Muscle of leg (tissue), 11 donors: ENCODE data around the gene DBH. TPM values are rescaled to one million over a fixed set of nuclear protein-coding genes. Genes with fewer than 3 reads are reported as not detected.

Source experiments
- DNase-seq: peaks from one replicate; pipeline ENCODE4 v3.0.0; 2013
- H3K27ac ChIP-seq: one replicate; pipeline ENCODE4 v1.5.1; 2013; ENCODE audit warnings: mild to moderate bottlenecking, low read length, control low read depth
- H3K27me3 ChIP-seq: one replicate; pipeline ENCODE4 v1.6.1; 2013; ENCODE audit warnings: low read length; ENCODE audit not compliant: control insufficient read depth, insufficient read depth
- H3K36me3 ChIP-seq: one replicate; pipeline ENCODE4 v1.6.1; 2013; ENCODE audit warnings: low read length; ENCODE audit not compliant: control insufficient read depth, insufficient read depth
- H3K4me1 ChIP-seq: one replicate; pipeline ENCODE4 v1.6.1; 2013; ENCODE audit warnings: low read length; ENCODE audit not compliant: control insufficient read depth, insufficient read depth
- H3K4me3 ChIP-seq: one replicate; pipeline ENCODE4 v1.5.1; 2013; ENCODE audit warnings: low read length, control low read depth
- H3K9me3 ChIP-seq: replicated peaks from 2 replicates; pipeline ENCODE4 v1.6.1; 2013; ENCODE audit warnings: low read depth, low read length; ENCODE audit not compliant: control insufficient read depth
- WGBS: methylation state at CpG from one replicate; pipeline ENCODE4 v1.1.5; 2013; ENCODE audit warnings: missing lambda C conversion rate; ENCODE audit not compliant: insufficient coverage; 5-methylcytosine and 5-hydroxymethylcytosine counted together
- polyA plus RNA-seq, 8 donors: library from polyadenylated mRNA; unstranded; fragments of 120-200 nt; gene quantifications; one replicate each; pipeline versions ENCODE4 v1.2.1 to v1.2.3, GENCODE V29; 2013; ENCODE audit warnings: inconsistent platforms in 1 of 8, low replicate concordance in 1 of 8; ENCODE audit not compliant: insufficient read length in 8 of 8, insufficient read depth in 1 of 8
- total RNA-seq: library from RNA; stranded (reverse); fragments of 120-200 nt; gene quantifications from one replicate; pipeline ENCODE4 v1.2.4, GENCODE V29; 2013

Gene DBH
- total and polyA plus RNA-seq, 9 donors: 0.48 to 0.87 (median 0.64) TPM; not detected in 1

DNA sequence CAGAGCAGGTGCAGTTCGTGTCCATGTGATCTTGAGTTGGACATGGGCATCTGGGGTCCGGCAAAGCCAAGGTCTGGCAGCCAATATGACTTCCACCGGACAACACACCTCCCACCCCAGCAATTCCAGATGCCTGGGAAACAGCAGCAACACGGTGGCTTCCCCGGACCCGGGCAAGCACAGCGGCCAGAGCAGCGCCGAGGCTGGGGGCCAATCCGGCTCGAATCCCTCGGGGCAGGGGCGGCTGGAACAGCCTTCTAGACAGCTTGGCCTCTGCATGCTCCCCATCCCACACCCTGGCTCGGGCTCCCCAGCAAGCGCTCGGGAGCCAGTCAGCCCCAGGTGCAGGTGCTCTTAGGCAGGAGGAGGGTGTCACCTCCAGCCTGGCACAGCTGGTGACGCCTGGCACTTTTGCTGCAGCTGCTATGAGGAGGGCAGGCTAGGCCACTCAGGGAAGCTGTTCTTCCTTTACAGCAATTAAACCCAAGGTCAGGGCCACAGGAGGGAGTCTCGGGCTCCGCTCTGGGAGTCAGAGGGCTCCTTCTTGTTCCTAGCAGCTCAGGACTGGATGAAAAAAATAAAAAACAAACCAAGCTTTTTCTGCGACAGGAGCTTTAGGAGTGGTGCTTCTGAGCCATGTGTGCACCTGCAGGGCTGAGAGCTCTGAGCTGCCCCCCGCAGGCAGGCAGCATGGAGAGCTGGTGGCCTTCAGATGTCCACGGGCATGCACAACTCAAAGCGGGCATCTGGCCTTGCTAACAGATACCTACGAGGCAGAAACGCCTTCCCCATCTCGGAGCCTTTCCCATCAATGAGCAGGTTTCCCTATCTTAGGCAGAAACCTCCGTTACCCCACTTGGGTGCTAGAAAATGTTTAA, 28.2 kb downstream of the DBH start:
- Histone ChIP-seq H3K27ac (no peak overlapping the region), H3K9me3 (no peaks in the 10 kb centered on the region), H3K4me1 (peaks cover 21% of the 10 kb centered on the region), H3K4me3 (no peak overlapping the region), H3K27me3 (peaks cover 6% of the 10 kb centered on the region), H3K36me3 (no peaks in the 10 kb centered on the region)
- 66% methylated on average over 14 of the region's 27 CpGs for WGBS
- DNase-seq: no peak

DNA sequence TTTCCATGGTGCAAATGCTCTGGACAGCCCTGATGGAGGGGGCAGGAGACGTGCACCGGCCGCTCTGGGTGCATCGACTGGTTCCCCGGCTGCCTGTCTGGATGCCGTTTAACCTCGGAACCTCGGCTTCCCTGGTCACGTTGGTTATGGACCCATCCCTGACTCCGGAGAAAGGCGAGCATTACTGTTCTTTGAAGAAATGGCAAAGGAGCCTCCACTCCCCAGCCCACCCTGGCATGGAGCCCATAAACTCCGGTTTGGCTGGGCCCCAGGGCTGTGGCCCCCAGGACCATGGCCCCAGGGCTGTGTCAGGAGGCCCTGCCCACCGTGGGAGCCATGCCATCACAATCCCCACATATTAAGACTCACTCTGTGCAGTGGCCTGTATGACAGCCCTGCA, 28.9 kb downstream of the DBH start:
- Histone ChIP-seq H3K4me1 (peaks cover 18% of the 10 kb centered on the region), H3K4me3 (no peak overlapping the region), H3K27ac (no peak overlapping the region), H3K36me3 (peaks cover 4% of the 10 kb centered on the region), H3K27me3 (no peaks in the 10 kb centered on the region), H3K9me3 (no peaks in the 10 kb centered on the region)
- WGBS: 92% methylated on average over 10 of the region's 13 CpGs
- no peak for DNase-seq

DNA sequence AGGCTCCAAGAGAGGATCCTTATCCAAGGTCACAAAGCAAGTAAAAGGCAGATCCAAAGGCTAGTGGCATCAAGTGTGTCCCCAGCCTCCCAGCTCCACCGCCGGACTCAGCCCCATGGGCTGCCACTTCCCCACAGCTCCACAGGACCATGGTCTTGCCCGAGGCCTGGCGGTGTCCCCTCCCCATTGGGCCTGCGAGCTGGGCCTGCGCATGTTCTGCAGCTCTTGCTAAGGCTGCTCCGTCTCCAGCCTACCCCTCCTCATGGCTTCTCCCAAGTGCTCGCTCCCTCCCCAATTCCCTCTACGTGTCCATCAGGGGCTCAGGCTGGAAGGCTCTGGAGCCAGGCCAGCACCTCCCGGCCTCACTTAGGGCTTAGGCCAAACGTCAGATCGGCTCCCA, 29.4 kb downstream of the DBH start:
- no peak for DNase-seq
- WGBS: 76% methylated on average over 9 of the region's 12 CpGs
- H3K27me3 ChIP-seq: no peaks in the 10 kb centered on the region

DNA sequence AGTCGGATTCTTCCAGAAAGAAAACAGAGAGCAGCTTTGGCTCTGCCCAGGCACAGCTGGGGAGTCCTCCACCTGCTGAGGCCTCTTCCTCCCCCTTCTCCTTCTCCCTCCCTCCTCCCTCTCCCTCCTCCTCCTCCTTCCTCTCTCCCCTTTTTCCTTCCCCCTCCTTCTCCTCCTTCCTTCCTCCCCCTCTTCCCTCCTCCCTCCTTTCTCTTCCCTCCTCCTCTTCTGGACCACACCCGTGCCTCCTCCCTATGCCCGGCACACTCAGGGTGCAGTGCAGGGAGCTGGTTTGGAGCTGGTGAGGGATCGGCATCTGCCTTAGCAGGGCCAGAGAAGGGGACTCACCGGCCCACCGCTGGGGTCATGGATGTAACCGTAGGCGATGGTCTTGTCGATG, 30.2 kb downstream of the DBH start:
- Histone ChIP-seq H3K36me3 (peaks cover 4% of the 10 kb centered on the region), H3K4me1 (peaks cover 18% of the 10 kb centered on the region), H3K27ac (no peak overlapping the region), H3K9me3 (no peaks in the 10 kb centered on the region), H3K4me3 (no peak overlapping the region), H3K27me3 (no peaks in the 10 kb centered on the region)
- DNase-seq: no peak
- WGBS: 77% methylated on average over 7 of the region's 9 CpGs

More for the DNA sequence above, 29.4 kb downstream of the DBH start:
- H3K4me1 ChIP-seq: peaks cover 18% of the 10 kb centered on the region
- H3K27ac ChIP-seq: no peak overlapping the region
- H3K36me3 ChIP-seq: peaks cover 4% of the 10 kb centered on the region
- H3K4me3 ChIP-seq: no peak overlapping the region
- no peaks in the 10 kb centered on the region for H3K9me3 ChIP-seq

DNA sequence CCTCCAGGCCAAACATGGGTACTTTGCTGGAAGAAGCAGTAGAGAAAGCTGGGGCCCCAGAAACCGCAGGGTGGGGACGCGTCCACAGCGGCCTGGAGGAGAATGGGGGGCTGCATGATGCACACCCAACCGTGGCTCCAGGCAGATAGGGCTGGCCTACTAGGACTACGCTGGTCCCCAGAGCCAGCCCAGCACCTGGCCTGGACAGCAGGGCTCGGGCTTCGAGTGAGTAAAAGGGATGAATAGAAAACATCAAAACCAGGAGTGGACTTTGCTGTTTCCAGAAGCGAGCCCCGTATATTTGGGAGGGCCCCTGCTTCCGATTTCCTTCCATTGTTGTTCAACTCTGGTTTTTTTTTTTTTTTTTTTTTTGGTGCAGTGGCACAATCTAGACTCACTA, 30.7 kb downstream of the DBH start:
- Histone ChIP-seq H3K4me3 (no peak overlapping the region), H3K4me1 (peaks cover 18% of the 10 kb centered on the region), H3K36me3 (peaks cover 4% of the 10 kb centered on the region), H3K27ac (no peak overlapping the region), H3K27me3 (no peaks in the 10 kb centered on the region), H3K9me3 (no peaks in the 10 kb centered on the region)
- no peak for DNase-seq
- 43% methylated on average over 8 of the region's 11 CpGs for WGBS

DNA sequence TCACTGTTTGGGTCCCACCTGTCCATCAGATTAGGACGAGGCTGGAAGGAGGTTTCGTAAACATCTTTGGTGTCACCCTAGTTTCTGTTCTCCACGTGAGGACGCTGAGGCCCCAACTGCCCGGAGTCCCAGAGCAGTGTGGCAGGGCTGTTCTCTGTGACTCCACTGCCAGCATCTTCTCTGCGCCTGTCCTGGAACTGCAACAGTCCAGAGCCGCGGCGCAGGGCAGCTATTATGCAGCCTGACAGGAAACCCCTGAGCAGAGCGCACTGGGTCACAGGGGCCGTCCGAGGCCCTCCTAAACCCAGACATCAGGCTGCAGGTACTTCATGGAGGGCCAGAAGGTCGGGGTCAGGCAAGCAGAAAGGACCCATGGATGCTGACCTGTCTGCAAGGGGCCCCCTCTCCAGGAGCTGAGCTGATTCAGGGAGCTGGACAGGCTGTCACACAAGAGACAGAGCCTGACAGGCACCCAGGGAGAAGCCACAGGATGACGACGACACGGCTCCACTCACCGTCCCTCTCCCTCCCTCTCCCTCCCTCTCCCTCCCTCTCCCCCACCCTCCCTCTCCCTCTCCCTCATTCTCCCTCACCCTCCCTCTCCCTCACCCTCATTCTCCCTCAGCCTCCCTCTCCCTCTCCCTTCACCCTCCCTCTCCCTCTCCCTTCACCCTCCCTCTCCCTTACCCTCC, 31.7 kb downstream of the DBH start:
- Histone ChIP-seq H3K9me3 (no peaks in the 10 kb centered on the region), H3K27me3 (no peaks in the 10 kb centered on the region), H3K4me3 (no peak overlapping the region), H3K27ac (no peak overlapping the region), H3K36me3 (peaks cover 8% of the 10 kb centered on the region), H3K4me1 (peaks cover 15% of the 10 kb centered on the region)
- no peak for DNase-seq
- 52% methylated on average over 9 of the region's 17 CpGs for WGBS

DNA sequence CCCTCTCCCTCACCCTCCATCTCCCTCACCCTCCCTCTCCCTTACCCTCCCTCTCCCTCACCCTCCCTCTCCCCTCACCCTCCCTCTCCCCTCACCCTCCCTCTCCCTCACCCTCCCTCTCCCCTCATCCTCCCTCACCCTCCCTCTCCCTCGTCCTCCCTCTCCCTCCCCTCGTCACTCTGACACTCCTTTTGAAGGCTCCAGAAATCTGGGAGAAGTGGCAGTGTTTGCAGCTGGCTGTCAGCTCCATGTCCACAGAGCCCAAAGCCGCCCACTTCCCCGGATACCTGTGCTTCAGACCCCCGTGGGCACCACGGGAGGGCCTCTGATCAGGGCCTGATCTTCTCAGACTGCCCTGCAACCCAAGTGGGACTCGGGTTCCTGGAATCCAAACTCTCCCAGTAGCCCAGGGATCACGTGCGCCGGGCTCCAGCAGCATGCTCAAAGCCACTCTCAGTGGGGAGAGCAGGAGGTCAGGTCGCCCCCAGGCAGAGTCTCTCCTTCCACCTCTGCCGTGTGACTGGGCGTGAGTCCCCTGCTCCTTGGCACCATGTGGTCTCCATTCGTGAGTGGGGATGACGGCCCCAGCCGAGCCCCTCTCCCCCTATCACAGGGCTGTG, 33.1 kb downstream of the DBH start:
- WGBS: 78% methylated on average over 11 of the region's 16 CpGs
- no peaks in the 10 kb centered on the region for H3K9me3 ChIP-seq
- no peak overlapping the region for H3K4me3 ChIP-seq
- no peak overlapping the region for H3K27ac ChIP-seq
- H3K36me3 ChIP-seq: peaks cover 8% of the 10 kb centered on the region
- H3K27me3 ChIP-seq: no peaks in the 10 kb centered on the region
- H3K4me1 ChIP-seq: peaks cover 25% of the 10 kb centered on the region
- DNase-seq: no peak

DNA sequence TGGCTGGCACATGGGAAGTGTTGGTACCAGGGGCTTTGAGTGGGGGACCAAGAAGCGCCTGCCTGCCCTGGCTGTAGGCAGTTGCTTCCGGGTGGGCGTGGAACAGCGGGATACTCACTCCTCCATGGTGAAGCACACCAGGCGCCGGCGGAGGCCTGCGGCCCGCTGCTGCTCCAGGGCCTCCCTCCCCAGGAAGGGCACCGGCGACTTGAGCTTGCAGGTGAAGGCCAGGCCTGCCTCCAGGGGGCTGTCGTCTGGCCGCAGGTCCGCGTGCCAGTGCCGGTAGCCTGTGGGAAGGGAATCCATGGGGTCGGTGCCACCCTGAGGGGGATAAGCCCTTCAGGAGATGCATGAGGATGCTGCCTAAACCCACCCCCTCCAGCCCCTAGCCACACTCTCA, 34.3 kb downstream of the DBH start:
- H3K4me3 ChIP-seq: no peak overlapping the region
- peaks cover 20% of the 10 kb centered on the region for H3K4me1 ChIP-seq
- WGBS: 88% methylated on average over 8 of the region's 17 CpGs
- no peaks in the 10 kb centered on the region for H3K27me3 ChIP-seq
- no peak for DNase-seq
- no peak overlapping the region for H3K27ac ChIP-seq
- no peaks in the 10 kb centered on the region for H3K9me3 ChIP-seq
- peaks cover 8% of the 10 kb centered on the region for H3K36me3 ChIP-seq

DNA sequence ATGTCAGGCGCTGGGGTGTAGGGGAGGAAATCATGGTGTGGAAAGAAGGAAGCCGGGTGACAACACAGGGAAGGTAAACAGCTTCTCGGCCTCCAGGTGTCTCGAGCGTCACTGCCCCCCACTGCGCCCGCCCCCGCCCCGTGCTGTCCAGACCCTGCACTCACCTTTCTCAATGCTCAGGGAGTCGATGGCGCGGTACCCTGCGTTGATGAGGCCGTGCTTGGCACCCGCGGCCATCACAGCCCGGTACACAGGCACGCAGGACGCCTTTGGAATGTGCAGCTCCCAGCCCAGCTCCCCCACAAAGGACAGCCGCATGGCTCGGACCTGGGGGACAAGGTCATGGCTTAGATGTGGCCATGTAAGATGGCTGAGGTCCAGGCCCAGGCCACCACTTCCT, 35.2 kb downstream of the DBH start:
- H3K9me3 ChIP-seq: no peaks in the 10 kb centered on the region
- H3K4me1 ChIP-seq: peaks cover 17% of the 10 kb centered on the region
- peaks cover 8% of the 10 kb centered on the region for H3K36me3 ChIP-seq
- no peak overlapping the region for H3K4me3 ChIP-seq
- WGBS: 86% methylated on average over 15 of the region's 21 CpGs
- no peaks in the 10 kb centered on the region for H3K27me3 ChIP-seq
- H3K27ac ChIP-seq: no peak overlapping the region
- no peak for DNase-seq
